Anterior cingulate cortex (tissue), 58 donors: ENCODE measurements around the gene STK32B.

ENCODE experiments used
- DNase-seq, 58 donors: peaks; one replicate each; lab custom pipeline; 2025; lab: John Stamatoyannopoulos, UW

STK32B gene

DNA sequence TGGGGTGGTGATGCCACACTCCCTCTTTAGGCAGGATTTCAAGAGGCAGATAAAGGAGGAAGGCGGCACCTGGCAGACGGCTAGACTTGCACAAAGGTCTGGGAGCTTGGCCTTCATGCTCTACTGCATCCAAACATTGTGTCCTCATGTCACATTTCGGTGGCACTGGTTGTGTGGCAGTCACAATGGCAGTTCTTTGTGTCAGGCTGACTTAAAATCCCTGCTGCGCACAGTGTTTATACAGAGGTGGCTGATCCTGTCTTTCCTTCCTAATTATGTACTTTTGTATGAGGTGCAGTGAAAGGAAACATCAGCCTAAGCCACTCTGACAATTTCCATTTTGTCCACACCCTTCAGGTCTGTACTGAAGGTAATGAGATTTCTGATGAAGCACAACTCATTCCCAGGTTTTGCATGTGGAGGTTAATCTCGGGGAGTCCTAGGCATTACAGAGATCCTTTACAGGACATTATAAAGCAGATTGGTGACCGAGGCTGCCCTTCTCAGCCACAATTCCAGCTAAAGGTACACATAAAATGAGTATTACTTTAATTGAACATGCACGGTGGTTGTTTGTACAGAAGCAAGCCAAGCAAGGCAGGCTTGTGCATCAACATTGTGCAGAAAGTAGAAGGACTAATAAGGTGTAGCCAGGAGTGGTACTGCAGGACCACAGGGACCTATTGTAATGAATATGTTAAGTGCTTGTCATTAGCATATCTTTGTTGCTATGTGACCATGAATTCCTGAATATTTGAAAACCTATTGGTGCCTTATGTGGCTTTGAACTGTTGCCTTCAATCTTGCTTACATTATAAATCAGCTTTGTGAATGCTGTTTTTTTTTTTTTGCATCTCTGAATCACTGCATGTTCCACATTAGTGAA lies 147.6 kb downstream of the STK32B start:
- no peak for DNase-seq

DNA sequence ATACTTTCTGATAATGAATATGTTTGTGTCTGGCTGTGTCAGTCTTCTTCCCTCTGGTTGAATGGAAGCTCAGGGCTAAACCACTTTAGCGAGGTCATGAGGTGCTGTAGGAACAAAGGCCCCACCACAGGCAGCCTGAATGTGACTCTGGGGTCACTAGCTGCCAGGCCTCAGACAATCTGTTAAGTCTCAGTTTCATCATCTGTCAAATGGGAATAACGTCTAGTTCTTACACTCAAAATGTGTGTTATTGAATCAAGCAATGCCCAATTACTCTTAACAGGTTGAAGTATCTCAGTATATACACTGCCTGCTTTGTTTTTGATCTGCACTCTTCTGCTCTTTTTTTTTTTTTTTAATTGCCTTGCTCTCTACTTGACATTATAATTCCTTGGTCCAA lies 148.6 kb downstream of the STK32B start:
- DNase-seq: no peak

DNA sequence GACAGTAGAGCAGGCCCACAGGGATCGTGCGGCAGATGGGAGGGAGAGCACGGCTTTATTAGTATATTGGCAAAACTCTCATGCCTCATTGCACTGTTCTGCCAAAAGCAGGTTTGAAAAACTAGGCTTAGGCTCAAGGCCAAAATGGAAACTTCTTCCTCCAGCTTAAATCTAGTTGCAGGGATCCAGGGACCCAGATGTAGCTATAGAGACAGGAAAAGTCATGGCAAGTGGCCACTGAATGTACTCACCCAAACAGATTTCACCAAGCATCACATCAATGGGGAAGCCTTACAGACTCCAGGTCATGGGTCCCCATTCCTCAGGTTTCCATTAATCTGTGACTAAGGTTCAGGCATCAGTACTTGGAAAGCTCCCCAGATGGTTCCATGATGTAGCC lies 149.2 kb downstream of the STK32B start:
- no peak for DNase-seq

DNA sequence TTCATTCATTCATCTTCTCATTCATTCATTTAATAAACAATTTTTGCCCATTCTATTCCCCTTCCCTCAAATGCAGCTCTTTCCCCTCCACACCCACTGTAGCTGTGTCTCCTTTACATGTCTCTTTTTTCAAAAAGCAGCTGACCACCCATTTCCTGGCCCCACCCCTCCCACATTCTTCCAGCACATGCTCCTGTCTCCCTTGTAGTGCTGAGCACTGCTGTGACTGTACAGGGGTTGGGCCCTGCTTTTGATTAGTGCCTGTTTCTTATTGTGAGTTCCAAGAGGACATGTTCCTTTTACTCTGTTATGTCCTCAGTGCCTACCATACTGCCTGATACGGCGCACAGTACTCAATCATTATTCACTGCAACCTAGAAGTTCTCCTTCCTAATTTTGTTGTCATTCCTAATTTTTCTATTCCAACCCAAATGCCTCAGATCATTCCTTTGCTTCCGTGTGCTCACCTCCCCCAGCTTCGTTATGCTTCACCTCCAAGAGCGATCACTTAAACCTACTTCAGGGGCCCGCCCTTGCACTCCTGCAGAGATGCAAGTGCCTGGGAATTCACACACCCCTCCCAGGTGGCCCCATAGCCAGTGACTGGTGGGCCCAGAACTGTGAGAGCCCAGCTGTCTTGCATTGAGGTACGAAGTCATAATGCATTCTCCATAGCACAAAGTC lies 152.2 kb downstream of the STK32B start:
- DNase-seq: no peak

DNA sequence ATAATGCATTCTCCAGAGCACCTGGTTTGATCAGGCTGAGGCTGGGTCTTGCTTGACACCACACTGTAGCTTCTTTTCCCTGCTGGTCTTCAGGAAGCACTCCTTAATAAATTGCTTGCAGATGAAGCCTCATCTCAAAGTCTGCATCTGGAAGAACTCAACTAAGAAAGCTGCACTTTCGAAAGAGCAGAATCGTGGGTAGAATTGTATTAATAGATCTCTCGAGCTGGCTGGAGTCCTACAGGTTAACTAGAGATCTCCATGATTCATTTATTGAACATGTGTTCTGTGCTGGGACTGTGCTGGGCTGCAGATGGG lies 152.7 kb downstream of the STK32B start:
- DNase-seq: no peak

DNA sequence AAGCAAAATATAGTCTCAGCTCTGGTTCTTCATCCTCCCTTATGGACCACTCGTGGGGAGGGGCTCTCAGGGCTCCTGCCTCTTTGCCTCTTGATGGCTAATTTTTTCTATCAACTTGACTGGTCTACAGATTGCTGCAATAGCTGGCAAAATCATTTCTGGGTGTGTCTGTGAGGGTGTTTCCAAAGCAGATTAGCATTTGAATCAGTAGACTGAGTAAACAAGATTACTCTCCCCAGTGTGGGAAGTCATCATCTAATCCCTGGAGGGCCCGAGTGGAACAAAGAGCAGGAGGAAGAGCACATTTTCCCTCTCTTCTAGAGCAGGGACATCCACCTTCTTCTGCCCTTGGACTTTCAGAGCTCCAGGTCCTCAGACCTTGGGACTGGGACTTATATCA lies 153.5 kb downstream of the STK32B start:
- DNase-seq: no peak

DNA sequence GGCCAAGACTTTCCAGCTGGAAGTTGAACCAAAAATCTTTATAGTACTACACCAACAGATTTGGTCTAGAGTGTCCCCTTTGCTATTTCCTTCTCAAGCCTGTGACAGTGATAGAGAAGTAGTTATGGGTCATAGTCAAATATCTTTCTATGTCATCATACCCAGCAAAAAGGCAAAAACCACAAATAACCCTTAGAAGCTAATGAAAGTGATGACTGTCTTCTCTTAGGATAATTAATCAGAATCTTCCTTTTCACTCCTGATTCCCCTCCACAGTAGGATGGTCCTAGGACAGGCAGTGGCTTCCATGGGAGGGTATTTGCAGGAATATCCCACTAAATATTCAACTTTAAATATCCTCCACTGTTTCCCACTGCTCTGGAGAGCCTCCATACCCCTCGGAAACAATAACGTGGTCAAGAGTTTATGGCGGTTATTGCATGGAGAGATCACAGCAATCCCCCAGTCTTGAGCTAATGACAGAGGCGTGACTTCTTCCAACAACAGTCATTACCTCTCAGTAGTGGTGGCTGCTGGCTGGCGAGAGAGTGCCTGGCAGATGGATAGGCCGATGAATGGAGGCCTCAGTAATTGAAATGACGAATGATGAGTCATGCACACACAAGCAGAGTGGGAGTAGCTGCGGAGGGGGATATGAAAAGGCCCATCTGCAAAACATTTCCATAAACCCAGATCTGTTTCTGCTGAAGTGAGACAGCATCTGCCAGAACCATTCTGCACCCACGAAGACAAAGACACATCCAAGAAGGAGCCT lies 154.9 kb downstream of the STK32B start:
- DNase-seq: peak in 55 of 58 donors; percentile 2 to 89 (median 63)

DNA sequence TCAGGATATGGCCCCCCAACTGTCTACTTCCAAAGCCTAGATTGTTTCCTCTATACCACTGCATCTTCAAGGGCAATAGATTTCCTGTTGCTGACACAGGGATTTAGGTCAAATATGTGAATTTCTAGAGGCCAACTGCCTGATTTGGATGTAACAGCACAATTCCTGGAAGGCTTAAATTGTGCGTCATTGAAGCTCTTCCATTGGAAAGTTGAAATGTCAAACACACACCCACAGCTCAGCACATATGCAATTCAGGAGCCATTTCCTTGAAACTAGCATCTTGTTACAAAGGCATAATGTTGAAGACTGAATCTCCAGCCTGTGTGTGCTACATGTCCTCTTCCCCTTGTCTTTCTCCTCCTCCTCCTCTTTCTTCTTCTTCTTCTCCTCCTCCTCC lies 158.6 kb downstream of the STK32B start:
- no peak for DNase-seq

DNA sequence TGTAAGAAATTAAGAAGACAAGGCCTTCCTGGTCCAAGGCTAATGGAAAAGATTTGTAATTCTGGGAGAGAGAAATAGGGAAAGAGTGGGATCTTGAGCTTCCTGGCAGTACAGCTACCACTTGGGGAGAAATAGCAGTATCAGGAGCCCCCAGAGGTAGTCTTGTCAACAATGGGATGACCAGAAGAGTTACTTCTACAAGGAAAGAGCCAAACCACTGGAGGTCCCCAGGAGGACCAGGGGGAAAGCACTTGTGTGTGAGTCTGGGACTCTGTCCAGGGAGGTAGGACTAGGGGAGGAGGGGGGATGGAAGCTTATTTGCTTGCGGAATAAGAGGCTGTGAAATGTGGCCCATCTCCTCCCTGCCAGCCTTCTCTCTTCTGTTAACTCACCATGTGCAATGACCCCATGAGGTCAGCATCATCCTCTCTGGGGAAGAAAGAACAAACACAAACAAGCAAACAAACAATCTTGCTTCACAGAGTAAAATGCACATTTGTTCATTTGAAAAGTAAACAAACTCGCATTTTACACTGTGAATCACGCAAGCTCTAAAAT lies 160.1 kb downstream of the STK32B start:
- DNase-seq: no peak

DNA sequence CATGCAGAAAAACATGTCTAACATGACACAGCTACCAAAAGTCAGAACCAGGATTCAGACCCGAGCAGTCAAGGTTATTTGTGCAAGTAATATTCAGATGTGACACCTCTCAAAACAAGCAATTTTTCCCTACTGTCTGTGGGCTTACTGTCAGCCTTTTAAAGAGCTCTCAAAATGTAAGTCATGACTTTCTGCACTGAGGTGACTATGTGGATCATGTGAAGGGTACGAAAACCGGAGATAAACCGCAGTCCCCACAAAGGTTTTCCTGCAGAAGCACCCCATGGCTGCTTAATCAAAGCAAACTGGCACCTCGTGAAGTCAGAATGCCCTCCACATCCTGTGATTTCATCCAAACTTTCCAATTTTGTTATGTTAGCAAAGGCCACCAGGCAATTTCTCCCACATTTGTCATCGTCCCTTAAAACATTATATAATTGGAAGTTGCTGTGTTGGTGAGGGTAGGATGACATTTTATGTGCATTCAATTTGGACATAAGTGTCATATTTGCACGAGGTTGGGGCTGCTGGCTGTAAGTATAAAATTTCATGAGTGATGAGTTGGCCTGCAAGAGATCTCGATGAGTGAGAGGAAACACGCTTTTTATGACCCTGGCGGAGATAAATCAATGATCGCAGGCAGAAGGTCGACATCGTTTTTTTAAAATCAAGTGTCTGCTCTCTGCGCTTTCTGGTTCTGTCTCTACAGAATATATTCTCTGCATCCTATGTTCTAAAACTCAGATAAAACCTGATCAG lies 161.2 kb downstream of the STK32B start:
- no peak for DNase-seq

DNA sequence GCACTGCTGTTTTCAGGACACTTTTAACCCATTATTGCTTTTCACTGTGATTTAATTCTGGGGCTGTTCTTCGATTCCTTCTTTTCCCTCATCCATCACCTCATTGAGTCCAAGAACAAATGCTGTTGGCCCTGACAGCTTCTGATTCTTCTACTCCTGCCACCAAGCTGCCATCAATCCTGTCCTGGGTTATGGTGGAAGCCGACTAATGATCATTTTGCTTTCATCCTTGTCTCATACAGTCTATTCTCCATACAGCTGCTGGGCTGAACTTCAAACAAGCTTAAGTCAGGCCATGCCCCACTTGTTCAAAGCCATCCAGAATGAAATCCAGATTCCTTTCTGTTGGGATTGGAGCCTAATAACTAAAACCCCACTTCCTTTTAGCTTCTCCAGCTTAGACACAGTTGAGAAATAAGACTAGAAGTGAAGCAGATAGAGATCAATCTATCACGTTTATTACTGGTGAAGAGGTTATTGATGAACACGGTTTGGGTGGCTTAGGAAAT lies 161.9 kb downstream of the STK32B start:
- no peak for DNase-seq

DNA sequence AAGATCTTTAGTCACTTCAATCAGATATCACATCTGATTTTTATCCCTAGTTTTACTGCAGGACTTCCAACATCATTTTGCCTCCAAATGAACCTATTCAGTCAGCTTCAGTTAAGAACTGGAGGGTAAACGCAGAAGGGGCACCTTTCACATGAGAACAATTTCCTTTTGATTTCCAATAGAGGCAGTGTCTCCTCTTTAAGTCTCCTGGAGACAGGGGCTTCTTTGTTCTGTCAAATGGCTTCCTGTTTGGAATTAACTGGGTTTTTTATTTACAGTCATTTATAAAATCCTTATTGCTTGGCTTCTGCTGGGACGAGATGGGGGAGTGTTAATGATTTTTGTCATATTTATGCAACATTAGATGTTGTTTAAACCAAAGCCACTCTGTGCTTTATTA lies 164.0 kb downstream of the STK32B start:
- no peak for DNase-seq

DNA sequence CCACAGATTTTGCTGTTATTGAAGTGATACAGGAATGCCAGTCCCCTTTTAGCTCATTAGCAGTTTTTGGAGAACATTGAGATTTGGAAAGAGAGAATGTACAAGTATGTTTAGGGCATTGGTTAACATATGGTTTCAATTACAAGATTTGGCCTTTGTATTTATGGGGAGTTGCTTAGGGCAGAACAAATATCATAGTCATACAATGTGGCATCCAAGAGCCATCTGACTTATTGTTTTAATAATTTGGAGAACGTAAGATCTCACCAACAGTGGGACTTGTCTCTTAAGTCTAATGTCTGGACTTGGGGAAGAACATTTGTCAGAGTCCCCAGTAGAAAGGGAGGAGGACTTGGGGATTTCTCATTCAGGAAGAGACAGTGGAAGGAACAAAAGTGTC lies 166.1 kb downstream of the STK32B start:
- no peak for DNase-seq

DNA sequence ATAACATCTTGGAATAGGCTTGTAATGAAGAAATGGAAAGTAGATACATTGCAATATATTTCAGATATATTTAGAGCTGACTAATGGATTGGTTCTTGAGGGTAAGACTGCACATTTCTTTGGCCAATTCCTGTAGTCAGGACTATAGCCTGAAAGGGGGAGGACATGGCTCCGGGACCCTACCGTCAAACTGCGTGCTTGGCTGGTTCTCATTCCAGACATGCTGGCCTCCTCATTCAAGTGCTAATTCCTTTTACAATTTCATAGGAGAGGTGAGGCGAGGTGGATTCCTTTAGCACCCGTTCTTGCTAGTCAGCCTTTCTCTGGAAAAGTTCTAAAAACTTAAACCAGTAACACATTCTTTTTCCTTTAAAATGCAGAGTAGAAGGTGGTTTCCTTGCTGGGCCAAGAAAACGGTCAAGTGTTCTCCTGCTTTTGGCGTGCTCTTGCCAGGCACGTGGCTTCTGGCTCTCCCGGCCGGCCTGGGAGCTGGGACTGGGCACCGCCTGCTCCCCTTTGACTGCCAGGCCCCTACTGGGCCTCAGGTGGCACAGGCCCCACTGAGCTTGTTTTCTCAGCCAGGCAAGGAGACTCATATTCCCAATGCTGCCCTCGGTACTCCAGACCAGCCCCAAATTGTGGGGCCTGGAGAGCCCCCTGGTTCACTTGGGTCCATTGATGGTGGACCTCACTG lies 167.2 kb downstream of the STK32B start:
- DNase-seq: no peak

DNA sequence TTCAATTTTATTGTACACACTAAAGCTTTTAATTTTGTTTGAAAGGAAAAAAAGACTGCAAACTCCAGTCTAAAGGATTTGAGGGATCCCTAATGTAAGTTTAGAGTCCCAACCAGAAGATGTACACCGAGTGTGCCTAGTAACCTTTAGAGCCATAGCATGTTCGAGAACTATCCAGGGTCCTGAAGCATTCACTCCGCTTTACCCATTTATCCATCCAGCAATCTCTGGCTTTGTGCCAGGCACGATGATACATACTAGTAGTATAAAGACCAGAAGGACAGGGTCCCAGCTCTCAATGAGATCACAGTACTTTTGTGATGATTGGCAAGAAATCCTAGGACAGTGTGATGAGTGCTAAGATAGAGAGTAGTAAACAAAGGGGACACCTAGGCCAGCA lies 168.7 kb downstream of the STK32B start:
- DNase-seq: peak in 1 of 58 donors; percentile 35

DNA sequence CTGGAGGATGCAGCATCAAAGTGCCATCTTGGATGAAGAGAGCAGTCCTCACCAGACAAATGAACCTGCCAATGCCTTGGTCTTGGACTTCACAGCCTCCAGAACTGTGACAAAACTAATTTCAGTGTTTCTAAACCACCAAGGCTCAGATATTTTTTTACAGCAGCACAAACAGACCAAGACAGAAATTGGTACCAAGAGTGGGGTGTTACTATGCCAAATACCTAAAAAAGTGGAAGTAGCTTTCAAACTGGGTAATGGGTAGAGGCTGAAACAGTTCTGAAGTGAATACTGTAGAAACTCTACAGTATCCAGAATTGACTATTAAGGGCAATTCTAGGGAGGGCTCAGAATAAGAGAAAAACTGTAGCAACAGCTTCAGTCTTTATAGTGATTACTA lies 170.8 kb downstream of the STK32B start:
- no peak for DNase-seq

DNA sequence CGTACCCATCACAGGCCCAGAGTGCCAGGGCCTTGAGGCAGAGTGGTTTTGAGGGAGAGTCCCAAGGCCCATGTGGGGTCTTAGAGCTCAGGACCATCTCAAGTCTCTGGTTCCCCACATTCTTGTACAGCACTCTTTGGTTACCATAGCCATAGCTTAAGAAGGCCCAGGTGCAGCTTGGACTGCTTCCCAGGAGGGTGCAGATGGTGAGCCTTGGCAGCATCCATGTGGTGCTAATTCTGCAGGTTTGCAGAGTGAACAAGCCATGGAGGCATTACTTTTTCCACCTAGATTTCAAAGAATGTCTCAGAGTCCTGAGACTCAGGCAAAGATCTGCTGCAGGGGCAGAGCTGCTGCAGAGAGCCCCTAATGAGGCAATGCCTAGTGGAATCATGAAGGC lies 171.7 kb downstream of the STK32B start:
- peak in 1 of 58 donors; percentile 3 for DNase-seq

DNA sequence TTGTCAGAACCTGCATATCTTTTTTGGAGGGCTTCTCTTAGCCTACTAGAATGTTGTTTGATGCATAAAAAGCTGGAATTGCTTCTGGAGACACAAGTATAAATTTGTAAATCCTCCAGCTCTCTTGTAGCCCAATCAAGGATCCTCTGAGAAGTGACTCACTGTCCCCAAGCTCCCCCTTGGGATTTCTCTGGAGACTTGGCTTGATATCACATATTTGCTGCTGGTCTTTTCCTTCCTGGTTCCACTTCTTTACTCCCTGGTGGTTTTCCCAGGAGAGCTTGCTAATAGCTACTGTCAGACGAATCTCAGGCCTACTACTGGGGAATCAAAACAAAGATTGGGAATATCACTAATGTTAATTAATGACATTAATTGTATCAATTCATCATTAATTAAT lies 173.1 kb downstream of the STK32B start:
- no peak for DNase-seq

DNA sequence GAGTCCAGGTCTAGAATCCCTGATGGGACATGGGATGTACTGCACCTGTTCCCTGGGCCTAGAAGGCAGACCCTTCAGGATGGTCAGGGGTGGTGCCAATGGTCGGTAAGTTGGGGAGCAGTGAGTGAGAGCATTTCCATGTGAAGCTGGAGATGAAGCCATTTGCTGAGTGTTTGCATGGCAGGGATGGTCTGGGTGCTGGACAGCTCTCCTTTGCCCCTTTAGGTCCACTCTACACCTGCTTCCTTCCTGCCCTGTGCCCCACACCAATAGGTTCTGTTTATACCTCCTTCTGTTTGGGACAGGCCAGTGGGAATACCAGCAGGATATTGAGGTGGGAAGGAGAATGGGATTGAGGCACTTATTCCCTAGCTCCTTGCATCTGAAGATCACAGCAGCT lies 181.3 kb downstream of the STK32B start:
- DNase-seq: no peak
